HG02885 (cell line): ENCODE results near the gene ZNF699.
"Not testable (repeated sequence)": the region's sequence is repeated elsewhere in the genome, so short reads cannot be mapped to it uniquely, and the experiment has no call there.

Experiments used
- ATAC-seq: cut with Tn5 transposase; IDR thresholded peaks from one replicate; pipeline ENCODE4 v1.9.1; 2021; ENCODE audit warnings: mild to moderate bottlenecking; ENCODE audit not compliant: unreplicated experiment, poor library complexity

ZNF699 gene

GRCh38 chr19:9295411-9295849, 14.2 kb downstream of the ZNF699 start:
- ATAC-seq = no peak

DNA sequence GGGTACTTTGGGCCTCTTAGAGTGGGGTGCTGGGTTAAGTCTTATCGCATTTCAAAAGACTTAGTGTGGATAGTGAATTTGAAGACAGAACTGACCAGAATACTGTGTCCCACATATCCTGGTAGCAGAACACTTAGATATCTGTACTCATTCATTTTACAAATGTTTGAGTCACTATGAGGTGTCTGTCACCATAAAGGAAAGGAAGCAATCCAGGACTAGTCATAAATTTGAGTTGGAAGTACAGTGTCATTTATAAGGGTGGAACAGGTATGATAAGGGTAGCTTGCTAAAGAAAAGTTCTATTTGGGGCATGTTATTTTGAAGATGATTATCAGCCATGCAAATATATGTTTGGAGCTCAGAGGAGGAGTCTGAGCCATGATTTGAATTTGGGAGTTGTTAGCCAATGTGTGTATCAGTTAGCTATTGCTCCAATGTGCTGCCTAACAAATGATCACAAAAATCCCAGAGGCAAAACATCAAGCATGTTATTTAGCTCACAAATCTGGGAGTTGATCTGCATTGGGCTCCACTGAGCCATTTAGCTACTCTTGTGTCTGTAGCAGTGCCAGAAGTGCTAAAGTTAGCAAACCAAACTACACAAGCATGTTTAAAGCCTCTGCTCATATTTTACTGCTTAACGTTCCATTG, 20.3 kb downstream of the ZNF699 start:
- no peak for ATAC-seq

- not testable (repeated sequence) for ATAC-seq
Measured at GRCh38 chr19:9283485-9283884, 26.2 kb downstream of the ZNF699 start.

DNA sequence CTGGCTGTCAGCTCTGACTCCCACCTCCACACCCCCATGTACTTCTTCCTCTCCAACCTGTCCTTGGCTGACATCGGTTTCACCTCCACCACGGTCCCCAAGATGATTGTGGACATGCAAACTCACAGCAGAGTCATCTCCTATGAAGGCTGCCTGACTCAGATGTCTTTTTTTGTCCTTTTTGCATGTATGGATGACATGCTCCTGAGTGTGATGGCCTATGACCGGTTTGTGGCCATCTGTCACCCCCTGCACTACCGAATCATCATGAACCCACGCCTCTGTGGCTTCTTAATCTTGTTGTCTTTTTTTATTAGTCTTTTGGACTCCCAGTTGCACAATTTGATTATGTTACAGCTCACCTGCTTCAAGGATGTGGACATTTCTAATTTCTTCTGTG, 58.4 kb downstream of the ZNF699 start:
- ATAC-seq = no peak

DNA sequence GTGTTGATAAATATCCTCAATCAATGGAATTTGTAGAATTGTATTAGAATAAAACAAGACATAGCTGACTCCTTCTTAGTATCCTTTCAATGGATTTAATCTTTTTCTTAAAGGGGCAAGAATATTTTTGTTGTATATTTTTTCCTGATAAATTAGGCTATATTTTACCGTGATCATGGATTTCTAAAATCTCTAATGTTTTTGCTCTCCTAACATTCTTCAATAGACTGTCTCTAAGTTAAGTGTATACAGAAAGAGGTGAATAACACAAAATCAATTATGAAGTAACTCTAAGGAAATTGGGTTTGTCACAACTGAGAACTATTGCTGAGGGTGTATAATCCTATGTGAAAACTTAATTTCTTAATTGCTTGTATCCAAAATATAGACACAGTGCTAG, 59.0 kb downstream of the ZNF699 start, which contains the start of gene OR7E24:
Gene OR7E24, plus strand, starts transcription at position 301 of the 400 bp plus-strand sequence. CDS start 114 bp downstream, outside the sequence.
- ATAC-seq = no peak
